Vagina (tissue), 2 donors: ENCODE data around the gene SLC5A10.

ENCODE experiments used
- POLR2A ChIP-seq, 2 donors: fragments of 450-650 bp; IDR thresholded peaks; one replicate each; pipeline ENCODE4 v1.6.1; 2017; ENCODE audit warnings: antibody characterized with exemption in 2 of 2, mild to moderate bottlenecking in 2 of 2, moderate library complexity in 2 of 2
- POLR2AphosphoS5 ChIP-seq, 2 donors: sonication (generic); formaldehyde crosslinking; IDR thresholded peaks; one replicate each; pipeline ENCODE4 v1.9.0; 2017; ENCODE audit warnings: antibody characterized with exemption in 2 of 2, mild to moderate bottlenecking in 2 of 2, low read depth in 1 of 2; ENCODE audit not compliant: insufficient read depth in 1 of 2
- TF ChIP-seq, protein P1 (sequence below), 3 experiments: fragments of 450-650 bp in 2 of 3; fragments of 200-600 bp in 1 of 3; sonication (generic) in 1 of 3; IDR thresholded peaks; one replicate each; pipeline ENCODE4 v1.5.1; 2017 to 2019; ENCODE audit warnings: antibody characterized with exemption in 3 of 3, mild to moderate bottlenecking in 2 of 3, moderate library complexity in 2 of 3

DNA sequence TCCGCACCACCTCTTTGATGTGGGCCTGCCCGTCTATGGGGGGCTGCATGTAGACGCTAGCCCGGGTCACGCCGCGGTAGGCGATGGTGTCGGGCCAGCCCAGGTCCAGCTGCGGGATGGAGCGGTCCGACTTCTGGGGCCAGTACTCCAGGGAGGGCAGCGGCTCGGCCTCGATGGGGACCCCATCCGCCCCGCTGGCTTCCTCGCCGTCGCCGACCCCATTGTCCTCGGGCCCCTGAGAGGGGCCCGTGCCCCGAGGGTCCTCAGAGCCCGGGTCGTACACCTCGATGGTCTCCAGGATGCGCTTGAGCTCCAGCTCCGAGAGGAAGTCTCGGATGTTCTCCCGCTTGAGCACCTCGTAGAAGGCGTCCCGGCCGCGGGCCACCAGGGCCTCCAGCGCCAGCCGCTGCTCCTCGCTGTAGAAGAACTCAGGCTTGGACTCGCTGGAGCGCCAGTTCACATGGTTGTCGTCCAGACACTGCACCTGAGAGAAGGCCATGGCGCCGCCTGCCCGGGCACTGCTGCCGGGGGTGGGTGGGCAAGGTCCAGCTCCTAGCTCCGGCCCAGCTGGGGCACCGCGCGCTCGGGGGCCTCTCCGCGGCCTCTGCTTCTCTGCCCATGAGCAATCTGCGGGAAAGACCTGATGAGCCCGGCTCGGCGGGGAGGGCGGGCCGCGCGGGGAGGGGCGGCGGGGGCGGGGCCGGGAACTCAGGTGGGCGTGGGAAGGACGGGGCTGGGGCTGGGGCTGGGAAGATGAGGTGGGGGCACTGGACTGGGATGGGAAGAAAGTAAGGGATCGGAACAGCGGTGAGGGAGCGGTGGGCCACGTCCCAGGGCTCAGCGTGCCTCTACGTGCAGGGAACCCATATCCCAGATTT, 51.8 kb downstream of the SLC5A10 start:
- TF ChIP-seq, protein P1, sequence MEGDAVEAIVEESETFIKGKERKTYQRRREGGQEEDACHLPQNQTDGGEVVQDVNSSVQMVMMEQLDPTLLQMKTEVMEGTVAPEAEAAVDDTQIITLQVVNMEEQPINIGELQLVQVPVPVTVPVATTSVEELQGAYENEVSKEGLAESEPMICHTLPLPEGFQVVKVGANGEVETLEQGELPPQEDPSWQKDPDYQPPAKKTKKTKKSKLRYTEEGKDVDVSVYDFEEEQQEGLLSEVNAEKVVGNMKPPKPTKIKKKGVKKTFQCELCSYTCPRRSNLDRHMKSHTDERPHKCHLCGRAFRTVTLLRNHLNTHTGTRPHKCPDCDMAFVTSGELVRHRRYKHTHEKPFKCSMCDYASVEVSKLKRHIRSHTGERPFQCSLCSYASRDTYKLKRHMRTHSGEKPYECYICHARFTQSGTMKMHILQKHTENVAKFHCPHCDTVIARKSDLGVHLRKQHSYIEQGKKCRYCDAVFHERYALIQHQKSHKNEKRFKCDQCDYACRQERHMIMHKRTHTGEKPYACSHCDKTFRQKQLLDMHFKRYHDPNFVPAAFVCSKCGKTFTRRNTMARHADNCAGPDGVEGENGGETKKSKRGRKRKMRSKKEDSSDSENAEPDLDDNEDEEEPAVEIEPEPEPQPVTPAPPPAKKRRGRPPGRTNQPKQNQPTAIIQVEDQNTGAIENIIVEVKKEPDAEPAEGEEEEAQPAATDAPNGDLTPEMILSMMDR (IDR thresholded peaks at IDR 0.05): no peak
- TF ChIP-seq POLR2A (IDR thresholded peaks at IDR 0.05): no peak
- TF ChIP-seq POLR2AphosphoS5 (IDR thresholded peaks at IDR 0.05; ENCODE audit: insufficient read depth in 1 of 2, low read depth in 1 of 2): peak in 1 of 2 donors; percentile 47
